A549 treated with ZK216348 at 1 μM for 4 hours (cell line): ENCODE measurements around the gene MATN4. TPM values are rescaled to one million over a fixed set of nuclear protein-coding genes. Genes with fewer than 3 reads are reported as not detected.

Experiments used
- total RNA-seq: library from RNA; stranded (reverse); fragments of 200-300 nt; extraction: Qiagen RNA extraction; gene quantifications from 5 replicates; pipeline ENCODE4 v1.2.3, GENCODE V29; 2022; ENCODE audit warnings: low read depth

The MATN4 gene
- total RNA-seq, result 0.13 to 0.19 TPM in 2 of 5 replicates, not detected in the others

GRCh38 chr20:45308117-45308778 lies at the start of gene MATN4:
TSS of gene MATN4 (minus strand) at chr20:45308299. CDS start at chr20:45305582, 2,717 bp downstream.

DNA sequence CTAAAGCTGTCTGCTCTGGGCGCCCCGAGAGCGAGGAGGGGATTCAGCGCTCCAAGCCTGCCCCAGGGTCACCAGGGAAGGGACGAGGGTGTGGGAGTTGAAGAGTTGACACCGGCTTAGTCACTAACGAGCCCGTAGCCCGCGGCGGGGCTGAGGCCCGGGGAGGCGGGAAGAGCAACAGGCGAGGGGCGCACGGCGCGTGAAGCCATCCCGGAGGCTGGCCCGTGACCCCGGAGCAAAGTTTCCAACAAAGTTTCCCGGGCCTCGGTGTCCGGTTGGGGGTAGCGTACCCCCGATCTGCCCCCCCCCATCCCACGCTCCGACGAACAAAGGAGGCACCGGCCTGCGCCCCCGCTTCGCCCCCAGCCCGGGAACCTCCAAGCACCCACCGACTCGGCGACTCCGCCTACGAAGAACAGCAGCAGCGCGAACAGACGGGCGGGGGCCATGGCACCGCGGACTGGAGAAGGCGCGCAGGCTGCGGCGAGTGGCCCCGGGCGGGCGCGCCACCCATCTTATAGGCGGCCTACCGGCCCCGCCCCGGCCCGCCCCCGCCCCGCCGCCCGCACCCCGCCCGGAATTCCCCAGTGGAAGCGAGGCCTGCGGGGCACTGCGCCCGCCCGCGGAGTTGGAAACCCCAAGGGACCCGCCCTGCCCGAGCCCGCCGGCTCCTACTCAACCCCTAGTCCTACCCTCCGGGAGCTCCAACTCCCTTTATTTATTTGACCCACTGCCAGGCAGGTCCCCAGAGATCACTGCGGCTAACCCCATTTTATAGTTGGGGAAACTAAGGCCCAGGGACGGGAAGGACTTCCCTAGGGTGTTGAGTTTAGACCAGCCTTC lies 40.1 kb upstream of the MATN4 start, which contains the start of gene SDC4:
SDC4 (minus strand) TSS at position 489 of the 843 bp plus-strand sequence; CDS start at position 449, 40 bp downstream.

GRCh38 chr20:45306431-45306982 lies 1.6 kb downstream of the MATN4 start, which contains the start of gene RBPJL:
TSS of gene RBPJL (plus strand) at chr20:45306840. CDS start at chr20:45306923, 83 bp downstream.

DNA sequence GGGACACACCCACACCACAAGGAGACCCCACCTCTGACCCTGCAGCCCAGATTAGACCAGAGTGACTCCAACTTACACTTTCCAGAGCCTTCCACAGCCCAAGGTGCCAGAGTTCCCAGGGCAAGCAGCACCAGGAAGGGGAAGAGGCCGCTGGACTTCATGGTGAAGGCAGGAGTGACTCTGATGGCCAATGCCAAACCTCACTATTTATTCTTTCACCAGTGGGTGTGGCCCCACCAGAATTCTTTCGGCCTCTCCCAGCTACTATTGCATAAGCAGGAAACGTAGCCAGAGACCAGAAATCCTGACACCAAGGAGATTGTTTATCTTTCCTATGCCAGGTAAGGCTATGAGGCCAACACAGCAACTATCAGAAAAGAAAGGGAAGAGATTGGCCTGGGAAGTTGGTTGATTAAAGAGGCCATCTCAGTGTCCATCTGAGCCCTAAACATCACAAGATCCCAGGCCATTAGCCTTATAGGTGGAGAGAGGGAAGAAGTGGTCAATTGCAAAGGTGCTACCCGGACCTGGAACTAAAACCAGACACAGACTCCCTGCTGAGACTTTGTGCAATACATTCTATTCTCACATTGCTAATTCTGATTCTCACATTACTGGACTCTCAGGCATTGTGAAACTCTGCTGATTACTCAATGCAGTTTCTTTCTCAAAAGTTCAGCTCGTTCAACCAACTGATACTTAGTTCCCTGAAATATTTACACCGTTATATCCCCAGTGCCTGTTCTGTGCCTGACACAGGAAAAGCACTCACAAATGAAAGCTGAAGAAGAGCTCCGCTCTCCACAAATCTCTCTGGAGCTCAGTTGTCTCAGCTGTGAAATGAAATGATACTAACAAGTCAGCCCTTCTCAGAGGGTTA lies 53.5 kb downstream of the MATN4 start, which contains the start of gene SLPI:
SLPI (minus strand) TSS at position 182 of the 880 bp plus-strand sequence; CDS start at position 161, 21 bp downstream.

Other genes starting within 250 kb of the MATN4 start
- not detected in 5 replicates for gene KCNS1, start 207.2 kb downstream of the MATN4 start, total RNA-seq
- not detected in 5 replicates for gene WFDC5, start 193.1 kb downstream of the MATN4 start, total RNA-seq
- not detected in 5 replicates for gene WFDC12, start 183.8 kb downstream of the MATN4 start, total RNA-seq
- gene PI3, start 133.4 kb downstream of the MATN4 start, total RNA-seq, result 2.5 to 3.8 TPM (median 2.9 TPM) in 5 replicates
- gene SEMG1, start 101.3 kb downstream of the MATN4 start, total RNA-seq, result not detected in 5 replicates
- gene SEMG2, start 86.9 kb downstream of the MATN4 start, total RNA-seq, result not detected in 5 replicates
- 8.3 to 13.8 TPM (median 9.4 TPM) in 5 replicates for gene SLPI, start 53.7 kb downstream of the MATN4 start, total RNA-seq
- gene RBPJL, start 1.5 kb downstream of the MATN4 start, total RNA-seq, result not detected in 5 replicates
- 103 to 119 TPM (median 118 TPM) in 5 replicates for gene SDC4, start 40.1 kb upstream of the MATN4 start, total RNA-seq
- gene SYS1, start 54.9 kb upstream of the MATN4 start, total RNA-seq, result 19.4 to 31.5 TPM (median 30.5 TPM) in 5 replicates
- gene TP53TG5, start 70.0 kb upstream of the MATN4 start, total RNA-seq, result not detected in 5 replicates
- gene DBNDD2, start 100.0 kb upstream of the MATN4 start, total RNA-seq, result 25.4 to 28.8 TPM (median 27.3 TPM) in 5 replicates
- gene PIGT, start 107.8 kb upstream of the MATN4 start, total RNA-seq, result 73.9 to 102 TPM (median 98.5 TPM) in 5 replicates
- not detected in 5 replicates for gene WFDC2, start 161.5 kb upstream of the MATN4 start, total RNA-seq
- gene SPINT3, start 207.3 kb upstream of the MATN4 start, total RNA-seq, result not detected in 5 replicates
- gene WFDC6, start 231.2 kb upstream of the MATN4 start, total RNA-seq, result not detected in 5 replicates
- gene EPPIN, start 239.1 kb upstream of the MATN4 start, total RNA-seq, result not detected in 5 replicates